IPS DF 4.7 (cell line): ENCODE data around the gene AGAP5.

Experiments used
- DNase-seq: peaks from one replicate; pipeline ENCODE4 v3.0.0-alpha.2; 2013; ENCODE audit warnings: low spot score; ENCODE audit errors: extremely low read depth

The AGAP5 gene

DNA sequence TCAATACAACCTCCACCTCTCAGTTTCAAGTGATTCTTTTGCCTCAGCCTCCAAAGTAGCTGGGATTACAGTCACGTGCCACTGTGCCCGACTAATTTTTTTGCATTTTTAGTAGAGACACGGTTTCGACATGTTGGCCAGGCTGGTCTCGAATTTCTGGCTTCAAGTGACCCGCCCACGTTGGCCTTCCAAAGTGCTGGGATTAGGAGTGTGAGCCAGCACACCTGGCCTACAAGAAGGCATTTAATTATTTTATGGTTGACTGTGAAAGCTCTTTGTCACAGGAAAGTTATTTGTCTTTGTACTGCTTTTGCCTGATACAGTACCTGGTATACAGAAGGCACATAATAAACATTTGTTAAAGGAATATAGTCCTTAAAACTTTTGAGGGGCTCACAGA lies 69.5 kb downstream of the AGAP5 start:
- DNase-seq = no peak

DNA sequence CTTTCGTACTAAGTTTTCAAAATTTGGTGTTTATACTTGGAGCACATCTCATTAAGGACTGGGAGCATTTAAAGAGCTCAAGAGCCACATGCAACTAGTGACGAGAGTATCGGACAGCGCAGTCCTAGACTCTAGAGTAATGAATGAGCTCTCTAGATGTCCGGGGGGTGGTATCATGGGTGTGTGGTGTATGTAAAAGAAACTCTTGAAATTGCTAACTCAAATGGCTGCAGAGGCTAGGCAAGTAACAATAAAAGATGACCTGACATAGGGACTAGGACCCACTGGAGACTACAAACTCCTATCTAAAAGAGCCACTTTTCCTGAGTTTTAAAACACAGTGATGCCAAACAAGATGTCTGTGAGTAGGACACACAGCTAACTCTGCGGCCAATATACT lies 70.6 kb downstream of the AGAP5 start:
- DNase-seq = no peak

DNA sequence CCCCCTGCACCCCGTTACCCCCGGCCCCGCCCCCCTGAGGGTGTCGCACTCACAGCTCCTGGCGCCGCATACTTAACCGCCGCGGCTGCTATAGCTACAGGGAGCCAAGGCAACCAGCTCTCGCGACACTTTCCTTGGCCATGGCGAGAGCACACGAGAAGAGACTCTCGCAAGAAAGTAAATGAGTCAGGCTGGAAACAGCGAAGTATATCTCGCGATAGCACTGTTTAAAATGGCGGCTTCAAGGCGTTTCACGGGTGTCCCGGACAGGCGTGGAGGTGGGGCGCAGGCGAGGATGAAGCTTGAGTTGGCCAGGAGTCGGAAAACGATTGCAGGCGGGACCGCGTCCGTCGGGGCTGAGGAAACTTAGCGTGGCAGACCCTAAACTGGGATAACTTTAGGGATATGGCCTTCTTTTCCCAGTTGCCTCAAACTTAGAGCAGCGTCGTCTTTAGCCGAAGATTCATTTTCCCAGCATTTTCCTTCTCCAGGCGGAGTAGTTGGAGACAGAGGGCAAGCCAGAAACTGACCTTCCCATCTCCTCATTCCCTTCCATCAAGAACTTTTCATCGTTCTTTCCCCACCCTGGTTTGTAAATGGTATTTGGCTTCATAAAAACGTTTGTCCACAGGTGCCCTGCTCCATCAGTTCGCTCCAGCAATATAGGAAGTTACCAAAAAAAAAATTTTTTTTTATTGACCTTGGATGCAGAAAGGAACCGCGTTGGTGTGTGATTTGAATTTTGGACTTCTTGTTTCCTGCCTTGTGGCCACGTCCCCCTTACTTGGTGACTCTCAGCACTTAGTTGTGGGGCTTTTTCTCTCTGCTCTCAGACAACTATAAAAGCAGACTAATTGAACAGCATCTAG lies 71.8 kb downstream of the AGAP5 start:
- peak; percentile 97 for DNase-seq

- DNase-seq = no peak
Measured at GRCh38 chr10:73625004-73625883, 72.7 kb downstream of the AGAP5 start.
